HL-60 (cell line): ENCODE results near the gene EGLN1.

Experiments used
- POLR2AphosphoS5 ChIP-seq: IDR thresholded peaks from 2 replicates; pipeline ENCODE4 v1.6.1; 2012; ENCODE audit warnings: low read depth
- SPI1 ChIP-seq: IDR thresholded peaks from 2 replicates; pipeline ENCODE4 v1.6.1; 2012; ENCODE audit warnings: low read depth, mild to moderate bottlenecking, borderline replicate concordance
- TF ChIP-seq, protein P1 (sequence below): IDR thresholded peaks from one replicate; pipeline ENCODE4 v1.5.1; 2011; ENCODE audit warnings: low read length, control low read depth, inconsistent platforms; ENCODE audit not compliant: insufficient read depth
- TF ChIP-seq, protein P2 (sequence below): IDR thresholded peaks from 2 replicates; pipeline ENCODE4 v1.6.1; 2012; ENCODE audit warnings: low read depth; ENCODE audit not compliant: insufficient replicate concordance

DNA sequence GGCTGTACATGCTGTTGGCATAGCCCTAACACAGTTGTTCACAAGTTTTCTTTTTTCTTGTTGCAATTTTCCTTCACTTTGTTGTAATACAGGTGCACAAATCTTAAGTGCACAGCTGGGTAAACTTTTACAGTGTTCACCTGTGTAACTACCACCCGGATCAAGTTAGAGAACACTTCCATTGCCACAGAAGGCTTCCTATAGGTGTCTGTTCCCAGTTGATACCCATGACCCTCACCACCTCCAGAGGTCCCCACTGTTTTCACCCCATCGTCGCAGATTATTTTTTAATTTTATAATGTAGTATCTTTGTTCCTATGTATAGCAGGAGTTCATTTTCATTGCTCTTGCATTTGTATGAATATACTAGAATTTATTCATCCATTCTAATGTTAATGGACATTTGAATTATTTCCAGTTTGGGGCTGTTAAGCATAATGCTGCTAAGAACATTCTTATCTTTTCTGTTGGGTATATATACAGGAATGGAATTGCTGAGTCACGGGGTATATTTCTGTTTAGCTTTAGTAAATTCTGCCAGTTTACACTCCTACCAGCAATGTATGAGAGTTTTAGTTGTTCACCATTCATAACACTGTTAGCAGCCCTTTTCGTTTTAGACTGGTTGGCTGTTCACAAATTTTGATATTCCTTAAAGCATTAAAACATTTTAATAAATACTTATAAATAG lies 67.6 kb downstream of the EGLN1 start:
- TF ChIP-seq POLR2AphosphoS5 (no peak), SPI1 (no peak)
- TF ChIP-seq, protein P1, sequence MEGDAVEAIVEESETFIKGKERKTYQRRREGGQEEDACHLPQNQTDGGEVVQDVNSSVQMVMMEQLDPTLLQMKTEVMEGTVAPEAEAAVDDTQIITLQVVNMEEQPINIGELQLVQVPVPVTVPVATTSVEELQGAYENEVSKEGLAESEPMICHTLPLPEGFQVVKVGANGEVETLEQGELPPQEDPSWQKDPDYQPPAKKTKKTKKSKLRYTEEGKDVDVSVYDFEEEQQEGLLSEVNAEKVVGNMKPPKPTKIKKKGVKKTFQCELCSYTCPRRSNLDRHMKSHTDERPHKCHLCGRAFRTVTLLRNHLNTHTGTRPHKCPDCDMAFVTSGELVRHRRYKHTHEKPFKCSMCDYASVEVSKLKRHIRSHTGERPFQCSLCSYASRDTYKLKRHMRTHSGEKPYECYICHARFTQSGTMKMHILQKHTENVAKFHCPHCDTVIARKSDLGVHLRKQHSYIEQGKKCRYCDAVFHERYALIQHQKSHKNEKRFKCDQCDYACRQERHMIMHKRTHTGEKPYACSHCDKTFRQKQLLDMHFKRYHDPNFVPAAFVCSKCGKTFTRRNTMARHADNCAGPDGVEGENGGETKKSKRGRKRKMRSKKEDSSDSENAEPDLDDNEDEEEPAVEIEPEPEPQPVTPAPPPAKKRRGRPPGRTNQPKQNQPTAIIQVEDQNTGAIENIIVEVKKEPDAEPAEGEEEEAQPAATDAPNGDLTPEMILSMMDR, result no peak
- TF ChIP-seq, protein P2, sequence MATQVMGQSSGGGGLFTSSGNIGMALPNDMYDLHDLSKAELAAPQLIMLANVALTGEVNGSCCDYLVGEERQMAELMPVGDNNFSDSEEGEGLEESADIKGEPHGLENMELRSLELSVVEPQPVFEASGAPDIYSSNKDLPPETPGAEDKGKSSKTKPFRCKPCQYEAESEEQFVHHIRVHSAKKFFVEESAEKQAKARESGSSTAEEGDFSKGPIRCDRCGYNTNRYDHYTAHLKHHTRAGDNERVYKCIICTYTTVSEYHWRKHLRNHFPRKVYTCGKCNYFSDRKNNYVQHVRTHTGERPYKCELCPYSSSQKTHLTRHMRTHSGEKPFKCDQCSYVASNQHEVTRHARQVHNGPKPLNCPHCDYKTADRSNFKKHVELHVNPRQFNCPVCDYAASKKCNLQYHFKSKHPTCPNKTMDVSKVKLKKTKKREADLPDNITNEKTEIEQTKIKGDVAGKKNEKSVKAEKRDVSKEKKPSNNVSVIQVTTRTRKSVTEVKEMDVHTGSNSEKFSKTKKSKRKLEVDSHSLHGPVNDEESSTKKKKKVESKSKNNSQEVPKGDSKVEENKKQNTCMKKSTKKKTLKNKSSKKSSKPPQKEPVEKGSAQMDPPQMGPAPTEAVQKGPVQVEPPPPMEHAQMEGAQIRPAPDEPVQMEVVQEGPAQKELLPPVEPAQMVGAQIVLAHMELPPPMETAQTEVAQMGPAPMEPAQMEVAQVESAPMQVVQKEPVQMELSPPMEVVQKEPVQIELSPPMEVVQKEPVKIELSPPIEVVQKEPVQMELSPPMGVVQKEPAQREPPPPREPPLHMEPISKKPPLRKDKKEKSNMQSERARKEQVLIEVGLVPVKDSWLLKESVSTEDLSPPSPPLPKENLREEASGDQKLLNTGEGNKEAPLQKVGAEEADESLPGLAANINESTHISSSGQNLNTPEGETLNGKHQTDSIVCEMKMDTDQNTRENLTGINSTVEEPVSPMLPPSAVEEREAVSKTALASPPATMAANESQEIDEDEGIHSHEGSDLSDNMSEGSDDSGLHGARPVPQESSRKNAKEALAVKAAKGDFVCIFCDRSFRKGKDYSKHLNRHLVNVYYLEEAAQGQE, result no peak
